HG03378 (cell line): ENCODE data around the gene TOMM34.

Experiments used
- ATAC-seq: cut with Tn5 transposase; IDR thresholded peaks from one replicate; pipeline ENCODE4 v1.9.1; 2021; ENCODE audit warnings: mild to moderate bottlenecking, moderate library complexity; ENCODE audit not compliant: unreplicated experiment

TOMM34 gene

DNA sequence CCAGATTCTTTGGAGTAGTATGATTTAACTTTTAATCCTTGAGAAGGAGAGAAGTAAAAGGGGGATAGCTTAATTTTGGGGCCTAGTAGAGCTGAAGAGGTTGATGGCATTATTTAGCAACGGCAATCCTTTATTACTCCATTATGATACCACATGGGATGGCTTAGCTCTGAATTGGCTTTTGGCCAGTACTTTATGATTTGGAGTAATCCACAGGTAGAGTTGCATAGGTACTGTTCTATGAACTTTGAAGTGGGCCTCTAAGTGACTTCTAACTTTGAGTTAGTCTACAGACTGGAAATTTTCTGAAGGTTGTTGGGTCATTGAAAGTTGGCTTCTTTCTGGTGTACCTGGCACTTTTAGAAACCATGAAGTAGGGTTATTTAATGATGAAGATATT is 63.1 kb downstream of the TOMM34 start:
- ATAC-seq: no peak

DNA sequence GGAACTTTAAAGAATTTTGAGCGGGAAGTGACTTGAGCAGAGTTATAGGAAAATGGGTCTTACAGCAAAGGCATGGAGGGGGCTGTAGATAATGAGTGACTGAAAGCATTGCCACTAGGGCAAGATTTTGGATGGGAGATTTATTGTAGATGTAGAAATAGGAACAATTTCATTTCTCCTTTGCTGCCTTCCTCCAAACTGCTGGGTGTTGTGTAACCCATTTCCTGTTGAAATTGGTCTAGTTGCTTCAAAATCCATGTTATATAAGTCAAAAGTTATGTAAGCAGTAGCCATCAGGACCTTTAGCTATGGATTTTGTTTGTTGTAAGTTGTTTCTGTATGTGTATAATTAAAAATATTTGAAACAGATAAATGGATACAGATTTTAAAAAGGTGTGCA is 63.6 kb downstream of the TOMM34 start:
- no peak for ATAC-seq

- ATAC-seq: no peak
Measured at GRCh38 chr20:44894959-44895358, 65.2 kb downstream of the TOMM34 start.
